ENCODE results near the gene ALK. TPM values are rescaled to one million over a fixed set of nuclear protein-coding genes. Genes with fewer than 3 reads are reported as not detected.
A peak's percentile ranks its signal among the peaks of the same experiment; 100 is the strongest.

The ALK gene
- total RNA-seq, 1 experiment from 2014 or later: 59.6 TPM

DNA sequence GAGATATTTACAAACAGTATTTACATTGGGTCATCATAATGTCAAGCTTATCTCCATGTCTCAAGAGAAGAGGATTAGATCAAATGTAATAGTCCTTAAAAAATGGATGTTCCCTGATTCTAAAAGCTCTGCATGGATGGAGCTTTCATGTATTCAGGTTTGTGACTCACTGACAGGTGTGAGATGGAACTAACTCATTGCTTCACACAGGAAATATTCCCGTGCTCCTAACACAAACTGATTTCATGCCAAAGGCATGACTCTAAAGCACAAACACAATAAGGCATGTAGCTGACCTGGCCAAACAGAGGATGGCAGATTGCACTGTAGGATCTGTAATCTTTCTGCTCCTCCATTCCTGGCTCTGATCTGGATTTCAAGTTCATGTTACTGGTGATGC is 110.0 kb downstream of the ALK start:
- H3K4me1 ChIP-seq: peaks cover 30% of the 10 kb centered on the region
- DNase-seq: peak; percentile 56 to 73

DNA sequence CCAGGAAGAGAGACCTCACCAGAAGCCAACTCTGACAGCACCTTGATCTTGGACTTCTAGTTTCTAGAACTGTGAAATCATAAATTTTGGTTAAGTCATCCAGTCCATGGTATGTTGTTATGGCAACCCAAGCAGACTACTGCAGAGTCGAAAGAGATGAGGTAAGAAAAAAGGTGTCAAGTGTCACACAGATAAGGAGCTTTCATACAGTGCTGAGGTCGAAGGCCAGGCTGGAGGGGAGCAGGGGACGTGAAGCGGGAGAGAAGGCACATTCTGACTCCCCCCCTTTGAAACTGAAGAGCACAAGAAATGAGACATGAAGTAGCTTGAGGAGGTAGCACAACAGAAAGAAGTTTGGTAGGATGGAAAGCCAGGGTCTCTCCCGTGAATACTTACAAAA is 110.4 kb downstream of the ALK start:
- peak; percentile 64 to 74 for DNase-seq
- H3K4me3 ChIP-seq: no peak overlapping the region

More for the DNA sequence above, 110.0 kb downstream of the ALK start:
- Histone ChIP-seq H3K9me3 (replicated peaks) (no peaks in the 10 kb centered on the region), H3K27me3 (no peaks in the 10 kb centered on the region), H3K27ac (peak overlapping the region; percentile 89), H3K4me3 (no peak overlapping the region), H3K36me3 (peaks cover 19% of the 10 kb centered on the region; the same call in 1 of the 2 replicates)

DNA sequence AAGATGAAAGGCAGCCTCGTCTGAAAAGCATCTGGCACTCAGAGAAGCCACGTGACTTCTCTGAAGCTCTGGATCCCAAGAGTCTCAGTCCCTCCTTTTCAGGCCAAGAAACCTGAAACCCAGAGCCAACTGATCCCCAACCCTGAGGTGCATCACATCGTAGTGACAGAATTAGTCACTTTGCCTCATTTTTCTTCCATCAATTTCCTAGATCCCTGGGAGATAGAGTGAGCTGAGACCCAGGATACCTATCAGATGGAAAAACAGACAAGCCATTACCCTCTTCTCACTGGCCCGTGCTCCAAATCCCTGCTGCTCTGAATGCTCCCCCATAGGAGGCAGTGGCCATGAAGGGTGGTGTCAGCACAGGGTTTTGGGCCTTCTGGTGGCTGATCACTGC is 113.1 kb downstream of the ALK start:
- no peaks in the 10 kb centered on the region for H3K9me3 ChIP-seq (replicated peaks)
- H3K4me1 ChIP-seq: peaks cover 30% of the 10 kb centered on the region
- H3K4me3 ChIP-seq: no peak overlapping the region
- no peak for DNase-seq
- no peaks in the 10 kb centered on the region for H3K27me3 ChIP-seq
- no peak overlapping the region for H3K27ac ChIP-seq
- peaks cover 15% of the 10 kb centered on the region; the same call in 1 of the 2 replicates for H3K36me3 ChIP-seq

More for the DNA sequence above, 110.4 kb downstream of the ALK start:
- Histone ChIP-seq H3K36me3 (peaks cover 19% of the 10 kb centered on the region; the same call in 1 of the 2 replicates), H3K27ac (peak overlapping the region; percentile 89), H3K27me3 (no peaks in the 10 kb centered on the region), H3K9me3 (replicated peaks) (no peaks in the 10 kb centered on the region), H3K4me1 (peaks cover 30% of the 10 kb centered on the region)

DNA sequence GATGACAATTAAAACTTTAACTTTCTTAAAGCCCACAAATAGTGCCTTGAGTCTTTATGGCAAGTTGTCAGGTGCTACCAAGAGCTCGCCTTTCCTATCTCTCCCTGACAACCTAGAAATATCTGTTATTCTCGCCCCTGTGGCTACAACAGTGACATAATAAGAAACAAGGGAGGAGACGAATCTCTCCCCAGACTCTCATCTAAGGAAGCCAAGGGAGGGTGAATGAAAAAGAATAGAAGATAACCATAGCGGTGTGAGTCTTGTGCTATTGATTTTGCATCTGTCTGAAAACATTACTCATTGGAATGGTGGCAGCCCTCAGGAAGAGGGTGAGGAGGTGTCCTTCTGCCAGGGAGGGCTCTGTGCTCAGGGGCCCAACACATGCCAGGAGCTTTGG is 114.3 kb downstream of the ALK start:
- Histone ChIP-seq H3K9me3 (replicated peaks) (no peaks in the 10 kb centered on the region), H3K36me3 (0 out of 2 replicates have a peak, but pooled peaks cover 15% of the 10 kb centered on the region), H3K27me3 (no peaks in the 10 kb centered on the region), H3K4me3 (no peak overlapping the region), H3K4me1 (peaks cover 22% of the 10 kb centered on the region), H3K27ac (no peak overlapping the region)
- DNase-seq: no peak

DNA sequence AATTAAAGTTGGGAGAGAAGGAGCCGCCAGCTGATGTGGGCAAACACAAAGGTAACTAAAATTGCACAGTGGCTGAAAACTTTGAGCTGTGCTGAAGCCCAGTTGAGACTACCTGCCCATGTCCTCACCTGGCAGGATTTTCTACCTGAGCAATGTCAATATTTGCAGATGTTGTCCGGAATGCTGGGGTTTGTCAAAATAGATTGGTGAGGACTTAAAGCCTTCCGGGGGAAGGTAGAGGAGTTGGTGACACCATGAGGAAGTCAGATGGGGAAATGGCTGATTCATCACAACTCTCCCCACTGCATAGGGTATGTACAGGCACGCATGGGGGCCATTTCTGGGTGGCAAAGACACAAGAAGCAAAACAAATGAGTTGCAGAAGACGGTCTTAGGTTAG is 114.9 kb downstream of the ALK start:
- H3K9me3 ChIP-seq (replicated peaks): no peaks in the 10 kb centered on the region
- H3K4me3 ChIP-seq: no peak overlapping the region
- no peak for DNase-seq
- H3K27ac ChIP-seq: no peak overlapping the region
- H3K27me3 ChIP-seq: no peaks in the 10 kb centered on the region
- peaks cover 16% of the 10 kb centered on the region for H3K4me1 ChIP-seq
- H3K36me3 ChIP-seq: 0 out of 2 replicates have a peak, but pooled peaks cover 15% of the 10 kb centered on the region

DNA sequence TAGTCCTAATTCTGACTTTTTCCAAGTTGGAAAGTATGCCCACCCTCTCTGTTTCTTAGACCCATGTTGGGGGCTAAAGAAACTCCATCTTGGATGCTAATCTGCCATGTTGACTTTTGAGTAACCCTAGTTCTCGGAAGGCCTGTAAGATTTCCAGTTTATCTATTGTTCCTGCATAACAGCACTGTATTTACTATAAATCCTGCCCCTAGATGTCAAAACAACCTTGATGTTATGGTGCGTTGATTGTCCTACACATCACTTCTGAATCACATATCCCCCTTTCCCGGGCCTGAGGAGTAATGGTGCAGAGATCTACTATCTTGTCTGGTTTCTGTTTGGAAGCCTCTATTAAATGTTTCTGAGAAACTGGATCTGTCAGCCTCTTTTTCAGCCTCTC is 116.7 kb downstream of the ALK start:
- no peak overlapping the region for H3K27ac ChIP-seq
- H3K4me3 ChIP-seq: no peak overlapping the region
- no peaks in the 10 kb centered on the region for H3K9me3 ChIP-seq (replicated peaks)
- H3K4me1 ChIP-seq: 0 out of 2 replicates have a peak, but pooled peaks cover 4% of the 10 kb centered on the region
- H3K27me3 ChIP-seq: no peaks in the 10 kb centered on the region
- DNase-seq: no peak
- H3K36me3 ChIP-seq: 0 out of 2 replicates have a peak, but pooled peaks cover 8% of the 10 kb centered on the region

DNA sequence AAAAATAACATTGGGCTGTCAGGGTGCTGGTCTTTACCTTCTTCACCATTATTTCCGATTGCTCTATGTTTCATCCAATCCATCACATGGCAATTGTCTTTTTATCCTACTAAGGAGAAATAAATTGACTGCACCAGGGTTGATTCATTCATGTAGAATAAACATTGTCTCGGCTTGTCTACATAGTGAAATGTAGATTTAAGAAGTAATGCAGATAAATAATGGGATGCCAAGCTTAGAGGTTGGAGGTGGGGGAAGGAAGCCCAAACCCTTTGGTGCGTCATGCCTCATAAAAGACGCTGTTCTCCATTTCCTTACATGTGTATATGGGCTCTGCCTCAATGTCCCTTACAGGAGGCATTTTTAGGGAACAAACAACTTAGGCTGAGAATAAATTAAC is 117.8 kb downstream of the ALK start:
- 0 out of 2 replicates have a peak, but pooled peaks cover 2% of the 10 kb centered on the region for H3K36me3 ChIP-seq
- H3K9me3 ChIP-seq (replicated peaks): no peaks in the 10 kb centered on the region
- peaks cover 10% of the 10 kb centered on the region for H3K4me1 ChIP-seq
- H3K4me3 ChIP-seq: no peak overlapping the region
- no peak overlapping the region for H3K27ac ChIP-seq
- H3K27me3 ChIP-seq: no peaks in the 10 kb centered on the region
- no peak for DNase-seq

DNA sequence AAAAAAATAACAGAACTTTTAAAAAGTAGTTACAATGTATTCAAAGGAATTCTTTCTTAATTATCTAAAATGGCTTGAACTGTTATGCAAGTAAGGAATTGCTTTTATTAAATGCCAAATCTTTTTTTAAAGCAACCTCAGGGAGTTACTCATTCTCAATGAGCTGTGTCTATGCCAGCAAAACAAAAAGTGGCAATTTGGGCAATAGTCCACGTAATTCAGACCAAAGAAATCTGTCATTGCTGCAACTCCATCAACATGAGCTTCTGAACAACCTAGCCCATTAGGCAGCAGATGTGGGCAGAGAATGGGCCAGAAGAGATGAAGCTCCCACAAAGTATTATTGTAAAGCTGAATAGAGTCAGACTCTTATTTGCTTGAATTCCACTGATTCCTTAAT is 118.4 kb downstream of the ALK start:
- no peak overlapping the region for H3K27ac ChIP-seq
- DNase-seq: no peak
- peaks cover 11% of the 10 kb centered on the region for H3K4me1 ChIP-seq

DNA sequence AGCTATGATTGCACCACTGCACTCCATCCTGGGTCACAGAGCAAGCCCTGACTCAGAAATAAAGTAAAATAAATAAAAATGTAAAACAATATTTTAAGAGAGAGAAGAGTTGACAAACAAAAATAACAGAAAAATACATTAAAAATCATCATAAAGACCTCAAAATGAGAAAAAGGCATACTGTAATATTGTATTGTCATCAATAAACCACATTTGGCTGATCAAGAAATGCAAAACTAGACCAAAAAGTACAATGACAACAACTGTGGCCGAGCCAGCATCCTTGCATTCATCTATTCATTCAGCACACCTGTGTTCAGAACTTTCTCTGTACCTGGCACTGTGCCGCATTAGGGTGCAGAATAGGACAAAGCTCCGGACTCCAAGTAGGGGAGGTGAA is 121.8 kb downstream of the ALK start:
- 0 out of 2 replicates have a peak, but pooled peaks cover 2% of the 10 kb centered on the region for H3K36me3 ChIP-seq
- H3K27me3 ChIP-seq: no peaks in the 10 kb centered on the region
- H3K4me3 ChIP-seq: no peak overlapping the region
- no peak for DNase-seq
- H3K27ac ChIP-seq: no peak overlapping the region
- no peaks in the 10 kb centered on the region for H3K9me3 ChIP-seq (replicated peaks)
- peaks cover 34% of the 10 kb centered on the region for H3K4me1 ChIP-seq

More for the DNA sequence above, 118.4 kb downstream of the ALK start:
- H3K9me3 ChIP-seq (replicated peaks): no peaks in the 10 kb centered on the region
- H3K27me3 ChIP-seq: no peaks in the 10 kb centered on the region
- 0 out of 2 replicates have a peak, but pooled peaks cover 2% of the 10 kb centered on the region for H3K36me3 ChIP-seq
- no peak overlapping the region for H3K4me3 ChIP-seq

DNA sequence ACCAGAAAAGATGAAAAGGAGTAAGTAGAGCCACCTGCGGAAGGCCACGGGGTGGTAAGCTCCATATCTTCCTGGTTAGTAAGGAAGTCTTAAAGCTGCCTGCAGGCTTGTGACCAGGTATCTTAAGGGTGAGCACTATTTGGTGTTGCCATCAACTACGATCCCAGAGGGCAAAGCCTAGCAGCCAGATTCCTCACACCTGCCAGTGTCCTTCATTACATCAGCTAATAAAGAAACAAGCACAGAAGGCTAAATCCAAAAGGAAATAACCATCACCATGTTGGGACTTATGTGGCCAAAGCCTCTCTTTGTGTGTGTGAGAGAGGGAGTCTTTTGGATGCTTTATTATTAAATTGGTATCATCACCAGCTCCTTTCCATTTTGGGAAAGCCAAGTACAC is 123.5 kb downstream of the ALK start:
- no peaks in the 10 kb centered on the region for H3K27me3 ChIP-seq
- 0 out of 2 replicates have a peak, but pooled peaks cover 2% of the 10 kb centered on the region for H3K36me3 ChIP-seq
- DNase-seq: peak; percentile 68 to 88
- H3K4me3 ChIP-seq: no peak overlapping the region
- H3K9me3 ChIP-seq (replicated peaks): 0 out of 2 replicates have a peak, but pooled peaks cover 3% of the 10 kb centered on the region
- H3K27ac ChIP-seq: peak overlapping the region; percentile 8; the same call in 1 of the 2 replicates
- H3K4me1 ChIP-seq: peaks cover 34% of the 10 kb centered on the region

DNA sequence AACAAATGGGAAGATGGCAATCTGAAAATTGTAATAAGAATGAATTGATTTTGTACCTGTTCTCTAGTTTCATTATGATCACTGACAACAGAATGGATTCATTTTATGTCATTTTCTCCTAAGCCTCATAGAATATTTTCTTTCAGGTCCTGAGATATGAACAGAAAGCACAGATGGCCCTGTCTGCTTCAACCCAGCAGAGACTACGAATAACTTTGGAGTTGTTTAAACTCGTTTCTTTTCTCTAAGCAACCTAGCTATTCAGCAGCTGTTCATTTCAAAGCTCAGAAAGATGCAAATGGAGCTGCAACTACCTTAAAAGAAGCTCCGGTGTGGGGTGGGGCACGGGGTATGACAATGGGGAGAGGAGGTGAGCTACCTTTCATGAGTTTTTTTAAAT is 124.9 kb downstream of the ALK start:
- Histone ChIP-seq H3K9me3 (replicated peaks) (0 out of 2 replicates have a peak, but pooled peaks cover 3% of the 10 kb centered on the region), H3K36me3 (peaks cover 2% of the 10 kb centered on the region; the same call in 1 of the 2 replicates), H3K27ac (no peak overlapping the region), H3K4me1 (peaks cover 34% of the 10 kb centered on the region), H3K27me3 (no peaks in the 10 kb centered on the region), H3K4me3 (no peak overlapping the region)
- peak in 1 of 2 experiments; percentile 40 for DNase-seq

DNA sequence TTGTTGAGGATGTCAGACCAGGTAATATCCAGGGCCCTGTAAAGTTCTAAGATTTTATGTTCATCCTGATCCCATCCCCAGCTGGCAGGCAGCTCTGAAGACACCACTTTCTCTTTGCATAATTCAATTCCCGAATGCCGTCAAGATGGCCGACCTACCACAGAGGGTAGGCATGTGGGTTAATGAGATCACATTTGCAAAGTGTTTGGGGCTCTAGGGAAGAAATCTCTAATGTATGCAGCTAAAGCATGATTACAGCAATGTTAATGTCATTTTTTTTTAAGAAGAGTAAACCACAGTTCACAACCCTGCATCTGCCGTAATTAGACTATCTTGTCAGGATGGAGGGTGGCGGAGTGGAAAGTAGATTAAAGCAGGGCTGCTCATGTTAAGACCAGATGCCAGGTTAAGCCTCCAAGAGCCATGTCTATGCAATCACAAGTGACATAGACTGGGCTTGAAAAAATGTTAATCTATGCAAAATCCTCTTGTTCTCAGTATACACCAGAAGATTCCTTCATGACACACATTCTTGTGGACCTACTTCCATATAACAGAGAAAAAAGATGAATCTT is 131.4 kb downstream of the ALK start:
- Histone ChIP-seq H3K36me3 (peaks cover 2% of the 10 kb centered on the region), H3K4me1 (peaks cover 25% of the 10 kb centered on the region), H3K27me3 (no peaks in the 10 kb centered on the region), H3K27ac (no peak overlapping the region), H3K9me3 (replicated peaks) (0 out of 2 replicates have a peak, but pooled peaks cover 3% of the 10 kb centered on the region), H3K4me3 (no peak overlapping the region)
- no peak for DNase-seq

DNA sequence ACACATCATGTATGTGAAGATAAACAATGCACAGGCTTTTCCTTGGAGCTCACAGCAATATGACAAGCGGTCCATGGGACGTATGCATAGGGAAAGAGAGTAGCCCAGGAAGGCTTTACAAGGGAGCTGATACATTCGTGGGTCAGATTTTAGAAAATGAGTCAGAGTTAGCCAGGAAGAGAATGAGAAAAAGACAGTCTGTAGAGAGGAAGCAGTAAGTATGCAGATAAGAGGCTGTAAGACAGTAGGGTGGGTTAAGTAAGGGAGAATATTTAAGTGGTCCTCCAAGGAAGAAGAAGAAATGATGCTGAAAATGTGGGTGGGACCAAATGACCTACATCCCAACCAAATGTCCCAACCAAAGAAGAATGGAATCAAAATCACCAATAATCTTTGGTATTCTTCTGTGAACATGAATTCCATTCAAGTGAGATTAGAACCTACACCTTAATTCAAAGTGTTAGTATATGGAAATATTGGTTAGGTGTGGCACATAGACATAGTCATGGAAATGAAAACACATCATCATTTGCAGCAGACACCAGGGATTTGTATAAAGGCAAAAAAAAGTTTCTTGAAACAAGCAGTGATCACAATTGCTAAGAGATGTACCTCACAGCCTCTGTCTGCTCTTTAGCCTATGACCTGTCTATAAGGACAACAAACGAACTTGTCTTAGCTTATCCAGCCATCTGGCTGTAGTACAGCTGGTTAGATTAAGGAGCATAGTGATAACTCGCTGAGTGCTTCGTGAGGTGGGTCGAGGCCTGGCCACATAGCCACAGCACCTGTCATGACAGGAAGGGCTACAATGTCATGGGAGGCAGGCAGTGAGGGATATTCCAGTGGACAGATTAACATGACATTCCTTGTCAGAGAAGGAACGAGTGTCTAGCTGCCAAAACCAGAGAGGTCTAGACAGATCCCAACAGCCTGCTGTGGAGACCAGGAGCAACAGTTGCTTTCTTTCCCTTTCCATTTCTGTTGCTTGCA is 133.6 kb downstream of the ALK start:
- Histone ChIP-seq H3K4me3 (no peak overlapping the region), H3K9me3 (replicated peaks) (no peaks in the 10 kb centered on the region), H3K36me3 (peaks cover 2% of the 10 kb centered on the region), H3K27ac (peak overlapping the region; percentile 82), H3K4me1 (peaks cover 25% of the 10 kb centered on the region), H3K27me3 (no peaks in the 10 kb centered on the region)
- DNase-seq: peak; percentile 91 to 96

DNA sequence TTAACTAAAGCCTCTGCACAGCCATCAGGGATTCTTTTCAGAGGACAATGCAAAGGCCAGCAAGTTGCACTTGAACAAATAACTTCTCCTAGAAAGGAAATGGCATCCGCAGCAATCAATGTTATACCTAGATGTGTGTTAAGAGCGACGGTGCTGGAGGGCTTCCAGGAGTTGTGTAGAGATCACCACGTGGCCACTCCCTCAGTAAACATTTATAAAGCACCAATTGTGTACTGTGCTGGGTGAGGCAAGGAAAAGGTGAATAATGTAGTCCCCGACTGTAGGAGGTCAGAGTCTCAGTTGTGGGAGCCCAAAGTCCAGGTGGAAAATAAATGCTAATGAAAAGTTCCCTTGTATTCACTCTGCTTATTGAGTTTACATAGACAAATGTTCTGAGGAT is 135.0 kb downstream of the ALK start:
- no peak for DNase-seq
- no peaks in the 10 kb centered on the region for H3K27me3 ChIP-seq
- H3K4me1 ChIP-seq: peaks cover 25% of the 10 kb centered on the region
- no peak overlapping the region for H3K27ac ChIP-seq
- peaks cover 2% of the 10 kb centered on the region for H3K36me3 ChIP-seq
- H3K4me3 ChIP-seq: no peak overlapping the region
- no peaks in the 10 kb centered on the region for H3K9me3 ChIP-seq (replicated peaks)

DNA sequence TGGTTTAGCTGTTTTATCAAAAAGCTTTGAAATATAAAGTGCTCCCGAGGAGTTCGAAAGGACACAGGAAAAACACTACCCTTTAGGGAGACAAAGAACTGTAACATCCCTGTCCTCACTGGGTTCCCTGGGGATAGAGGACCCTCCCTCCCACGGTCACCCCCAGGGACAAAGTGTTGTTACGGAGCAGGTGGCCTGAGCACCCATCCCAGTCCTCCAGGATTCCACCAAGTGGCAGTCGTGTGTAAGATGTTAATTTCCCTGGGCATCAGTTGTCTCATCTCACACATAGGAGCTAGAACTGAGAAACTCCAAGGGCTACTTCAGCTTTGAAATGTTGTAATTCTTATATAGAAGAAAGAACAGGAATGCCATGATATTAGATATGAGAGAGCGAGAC is 137.7 kb downstream of the ALK start:
- no peak for DNase-seq
- Histone ChIP-seq H3K36me3 (no peaks in the 10 kb centered on the region; the same call in 1 of the 2 replicates), H3K9me3 (replicated peaks) (no peaks in the 10 kb centered on the region), H3K4me1 (peaks cover 17% of the 10 kb centered on the region), H3K4me3 (no peak overlapping the region), H3K27ac (no peak overlapping the region), H3K27me3 (no peaks in the 10 kb centered on the region)

Measured in SJCRH30 (cell line).